Measurements from ENCODE around the gene PRRG1.

DNA sequence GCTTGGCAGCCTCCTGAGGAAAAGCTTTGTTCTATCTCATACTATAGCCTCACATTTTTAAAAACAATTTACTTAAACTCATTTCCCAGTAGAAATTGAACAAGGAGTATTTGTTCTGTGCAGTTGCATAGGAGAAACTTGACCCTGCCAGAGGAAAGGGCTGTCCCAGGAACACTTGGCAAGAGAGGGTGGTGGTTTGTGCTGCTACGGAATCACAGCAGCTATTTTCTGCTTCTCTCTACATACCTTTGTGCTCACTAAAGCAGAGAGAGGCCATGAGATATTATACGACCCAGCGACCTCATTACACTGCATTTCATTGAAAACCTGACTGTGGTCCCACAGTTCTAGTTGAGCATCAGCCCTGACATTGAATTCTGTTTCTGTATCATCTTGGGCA is 139.2 kb downstream of the PRRG1 start:
- no peak for TF ChIP-seq MAX (IDR thresholded peaks at IDR 0.05; ENCODE audit: low read depth)
- TF ChIP-seq RAD21 (IDR thresholded peaks at IDR 0.05; ENCODE audit: low read length): no peak
